GM18508 (cell line): ENCODE results near the gene GPC5.
"Not testable (repeated sequence)": the region's sequence is repeated elsewhere in the genome, so short reads cannot be mapped to it uniquely, and the experiment has no call there.

ENCODE experiments used
- ATAC-seq: cut with Tn5 transposase; IDR thresholded peaks from one replicate; pipeline ENCODE4 v1.9.1; 2021; ENCODE audit warnings: moderate number of reproducible peaks; ENCODE audit not compliant: insufficient read depth, unreplicated experiment

GPC5 gene

DNA sequence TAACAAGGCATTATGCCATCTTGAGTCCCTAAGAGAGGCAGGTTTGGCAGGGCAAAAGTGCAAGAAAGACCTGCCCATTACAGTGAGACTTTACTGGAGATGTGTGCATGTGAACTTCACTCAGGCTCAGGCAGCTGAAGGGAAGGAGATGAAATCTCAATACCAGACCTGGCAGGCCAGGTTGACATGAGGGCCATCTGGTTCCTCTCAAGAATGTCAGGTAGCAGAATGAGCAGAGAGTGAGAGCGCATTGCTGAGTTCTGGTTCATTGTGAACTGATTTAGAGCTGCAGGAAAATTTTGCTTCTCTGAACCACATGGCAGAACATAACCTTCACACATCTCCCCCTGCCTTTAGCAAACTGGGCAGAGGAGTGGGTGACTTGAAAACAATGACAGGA, 406.3 kb downstream of the GPC5 start:
- ATAC-seq = no peak

DNA sequence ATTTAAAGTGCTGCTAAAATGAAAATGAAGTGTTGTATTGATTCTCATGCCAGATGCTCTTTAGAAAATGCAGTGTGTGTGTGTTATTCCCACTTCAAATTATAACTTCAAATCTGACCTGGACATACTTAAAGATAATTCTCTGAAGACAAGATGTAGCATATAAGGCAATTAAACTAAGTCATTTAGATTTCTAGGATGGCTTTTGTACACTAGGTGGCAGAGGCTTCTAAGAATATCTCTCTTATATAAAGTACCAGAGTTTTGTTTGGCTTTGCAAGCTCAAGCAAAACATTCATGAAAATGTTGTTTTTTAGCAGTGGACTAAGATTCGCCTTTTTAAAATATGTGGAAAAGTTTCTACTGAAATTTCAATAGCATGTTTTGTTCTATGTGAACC, 407.2 kb downstream of the GPC5 start:
- no peak for ATAC-seq

DNA sequence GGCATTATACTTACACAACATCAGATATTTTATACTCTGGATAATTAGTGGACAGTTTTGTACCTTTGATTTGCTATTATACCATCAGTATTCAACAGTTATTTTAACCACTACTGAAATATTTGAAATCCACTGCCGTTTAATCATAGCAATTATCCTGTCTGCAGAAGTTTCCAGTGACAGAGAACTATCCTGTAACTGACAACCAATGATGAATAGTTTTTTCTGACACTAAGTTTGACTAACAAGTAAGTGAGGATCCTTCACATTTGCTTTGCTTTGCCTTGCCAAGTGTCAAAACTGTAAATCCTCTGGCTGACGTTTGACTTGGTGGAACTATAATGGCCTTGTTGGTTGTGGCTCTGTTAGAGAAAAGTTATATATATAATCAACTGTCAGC, 410.7 kb downstream of the GPC5 start:
- no peak for ATAC-seq

DNA sequence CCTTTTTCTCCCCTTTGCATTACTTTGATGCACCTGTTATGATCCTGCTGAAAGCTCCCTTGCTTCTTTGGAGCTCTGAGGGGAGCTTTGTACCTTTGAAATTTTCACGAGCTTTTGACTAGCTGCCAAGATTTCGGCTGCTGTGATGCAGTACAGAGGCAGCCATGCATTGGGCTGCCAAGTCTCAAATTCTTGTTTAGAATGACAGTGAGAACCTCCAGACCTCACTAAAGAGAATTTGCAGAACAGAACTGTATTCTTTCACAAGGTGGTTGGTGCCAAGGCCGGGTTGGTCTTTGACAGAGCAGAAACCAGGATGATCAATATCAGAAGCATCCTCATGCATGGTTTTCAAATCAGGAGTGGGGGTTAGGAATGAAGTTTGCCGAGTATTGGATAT, 414.8 kb downstream of the GPC5 start:
- no peak for ATAC-seq

DNA sequence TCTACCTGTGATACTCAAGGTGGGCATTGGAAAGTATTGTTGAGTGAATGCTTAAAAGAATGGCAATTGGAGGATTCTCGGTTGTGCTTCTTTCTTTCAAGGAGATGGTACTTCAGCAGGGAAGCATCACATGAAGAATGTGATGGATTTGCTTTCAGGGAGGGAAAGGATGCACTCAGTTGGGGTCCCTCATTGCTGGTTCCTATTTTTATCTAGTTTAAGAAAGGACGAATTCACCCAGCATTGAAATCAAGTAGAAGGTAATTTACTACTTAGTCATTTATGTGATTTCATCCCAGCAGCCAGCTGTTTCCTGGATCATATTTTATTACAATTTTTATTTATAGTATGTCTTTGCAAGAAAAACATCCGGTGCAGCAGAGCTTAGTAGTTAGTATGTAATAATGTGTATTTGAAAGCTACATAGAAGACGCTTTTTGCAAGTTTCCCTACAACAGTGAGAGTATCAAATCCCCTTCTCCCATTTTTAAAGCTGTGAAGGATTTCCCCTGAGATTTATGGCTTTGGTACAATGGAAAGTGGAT, 417.9 kb downstream of the GPC5 start:
- no peak for ATAC-seq

DNA sequence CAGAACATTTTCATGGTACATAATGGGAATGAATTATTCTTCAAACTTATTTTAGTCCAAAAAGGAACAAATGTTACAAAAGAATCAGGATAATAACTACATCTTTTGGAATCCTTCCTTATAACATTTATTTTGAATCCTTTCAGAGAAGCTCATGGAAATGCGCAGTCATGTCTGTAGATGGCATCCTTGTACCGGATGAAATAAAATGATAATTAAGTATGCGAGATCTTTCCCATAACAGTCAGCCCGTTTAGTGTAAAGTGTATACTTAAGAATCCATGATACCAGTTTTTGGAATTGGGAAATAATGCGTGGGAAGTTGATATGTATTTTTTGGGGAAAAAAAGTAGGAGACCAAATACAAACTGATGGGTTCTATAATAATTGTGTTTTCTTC, 418.8 kb downstream of the GPC5 start:
- no peak for ATAC-seq

DNA sequence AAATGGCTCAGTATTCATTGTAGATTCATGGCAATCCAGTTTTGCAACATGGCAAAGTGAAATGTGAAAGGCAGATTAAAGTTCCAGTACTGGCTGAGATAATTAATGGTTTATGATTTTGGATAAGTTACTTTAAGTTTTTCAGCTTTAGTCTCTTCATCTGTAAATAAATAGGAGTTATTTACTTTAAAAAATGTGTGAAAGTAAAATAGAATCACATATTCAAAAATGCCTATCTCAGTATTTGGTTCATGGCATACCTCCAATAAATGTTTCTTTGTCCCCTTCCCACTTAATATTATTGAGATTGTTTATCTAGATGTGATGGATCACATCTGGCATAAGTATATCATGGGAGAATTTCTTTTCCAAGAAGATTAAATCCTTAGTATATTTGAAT, 426.0 kb downstream of the GPC5 start:
- ATAC-seq = no peak

DNA sequence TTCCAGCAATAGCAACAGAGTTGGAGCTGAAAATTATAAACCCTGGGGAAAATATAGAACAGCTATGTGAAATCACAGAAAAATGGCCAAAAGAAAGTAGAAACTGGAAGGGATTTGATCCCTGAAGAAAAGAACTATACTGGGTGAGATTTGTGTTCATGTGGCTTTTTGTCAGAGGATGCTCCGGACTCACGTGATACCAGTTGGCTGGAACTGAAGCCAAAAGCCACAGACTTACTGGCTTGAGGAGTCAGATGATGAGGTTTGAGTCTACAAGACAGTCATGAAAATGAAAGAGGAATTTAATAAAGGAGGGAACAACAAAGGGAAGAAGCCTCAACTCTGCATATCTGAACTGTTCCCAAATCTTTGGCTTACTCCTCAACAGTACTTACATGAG, 427.1 kb downstream of the GPC5 start:
- ATAC-seq = no peak

DNA sequence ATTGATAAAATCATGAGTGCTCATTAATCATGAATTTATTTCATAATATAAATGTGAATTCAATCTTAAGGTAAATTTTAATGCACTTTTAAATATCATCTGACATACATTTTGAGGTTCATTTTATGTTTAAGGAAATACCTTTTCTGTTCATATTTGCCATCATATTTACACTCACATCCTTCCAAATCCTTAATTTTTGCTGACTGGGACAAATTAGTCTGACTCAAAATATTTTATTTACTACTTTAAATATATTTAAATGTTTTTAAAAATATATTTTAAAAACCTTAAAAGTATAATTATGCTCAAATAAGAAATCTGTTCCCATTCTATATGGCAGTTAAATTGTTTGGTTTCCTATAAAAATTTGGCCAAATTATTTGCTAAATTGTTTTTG, 438.1 kb downstream of the GPC5 start:
- ATAC-seq = no peak

DNA sequence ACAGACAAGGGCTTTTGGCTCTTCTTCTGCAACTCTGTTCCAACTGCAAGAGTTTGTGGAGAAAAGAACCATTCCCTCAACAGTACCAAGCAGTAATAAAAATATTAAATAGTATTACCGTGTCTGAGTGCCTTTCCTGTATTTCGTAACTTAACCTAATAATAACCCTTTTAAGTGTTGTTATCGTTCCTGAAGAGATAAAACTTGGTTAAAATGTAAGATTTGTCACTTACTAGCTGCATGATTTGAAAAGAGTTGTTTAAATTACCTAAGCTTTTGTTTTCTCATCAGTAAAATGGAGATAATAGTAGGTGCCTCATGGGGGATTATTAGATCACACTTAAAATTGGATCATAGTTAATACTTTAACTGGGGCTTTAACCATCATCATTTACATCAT, 447.2 kb downstream of the GPC5 start:
- ATAC-seq = no peak

DNA sequence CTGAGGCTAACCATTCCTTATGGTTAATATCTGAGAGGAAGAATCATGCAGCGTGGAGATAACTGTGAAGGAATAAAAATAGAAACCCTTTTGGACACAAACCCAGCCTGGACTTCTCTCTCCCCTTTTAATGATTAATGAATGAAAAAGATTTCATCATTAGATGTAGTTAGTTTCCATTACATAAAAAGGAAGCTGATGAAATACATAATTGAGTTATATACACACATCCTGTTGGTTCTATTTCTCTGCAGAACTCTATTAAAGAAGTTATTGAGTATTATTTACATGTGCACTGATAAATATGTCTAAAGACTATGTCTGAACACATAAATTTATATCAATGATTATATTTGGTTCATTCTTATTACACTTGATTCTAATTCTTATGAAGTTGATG, 465.3 kb downstream of the GPC5 start:
- ATAC-seq = no peak

DNA sequence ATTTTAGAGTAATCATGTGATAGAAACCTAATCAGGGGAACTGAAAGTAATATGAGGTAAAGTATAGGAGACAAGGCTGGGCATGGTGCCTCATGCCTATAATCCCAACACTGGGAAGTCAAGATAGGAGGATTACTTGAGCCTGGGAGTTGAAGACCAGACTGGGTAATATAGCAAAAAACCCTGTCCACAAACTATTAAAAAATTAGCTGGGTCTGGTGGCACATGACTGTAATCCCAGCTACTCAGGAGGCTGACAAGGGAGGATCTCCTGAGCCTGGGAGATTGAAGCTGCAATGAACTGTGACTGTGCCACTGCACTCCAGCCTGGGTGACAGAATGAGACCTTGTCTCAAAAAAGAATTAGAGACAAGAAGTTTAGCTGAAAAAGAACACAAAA, 469.9 kb downstream of the GPC5 start:
- ATAC-seq = no peak

DNA sequence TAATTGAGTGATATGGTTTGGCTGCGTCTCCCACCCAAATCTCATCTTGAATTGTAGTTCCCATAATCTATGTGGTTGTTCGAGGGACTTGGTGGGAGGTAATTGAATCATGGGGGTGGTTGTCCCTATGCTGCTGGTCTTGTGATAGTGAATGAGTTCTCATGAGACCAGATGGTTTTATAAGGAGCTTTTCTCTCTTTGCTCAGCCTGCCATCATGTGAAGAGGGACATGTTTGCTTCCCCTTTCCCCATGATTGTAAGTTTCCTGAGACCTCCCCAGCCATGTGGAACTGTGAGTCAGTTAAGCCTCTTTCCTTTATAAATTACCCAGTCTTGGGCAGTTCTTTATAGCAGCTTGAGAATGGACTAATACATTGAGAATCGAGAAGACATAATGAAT, 480.1 kb downstream of the GPC5 start:
- no peak for ATAC-seq

DNA sequence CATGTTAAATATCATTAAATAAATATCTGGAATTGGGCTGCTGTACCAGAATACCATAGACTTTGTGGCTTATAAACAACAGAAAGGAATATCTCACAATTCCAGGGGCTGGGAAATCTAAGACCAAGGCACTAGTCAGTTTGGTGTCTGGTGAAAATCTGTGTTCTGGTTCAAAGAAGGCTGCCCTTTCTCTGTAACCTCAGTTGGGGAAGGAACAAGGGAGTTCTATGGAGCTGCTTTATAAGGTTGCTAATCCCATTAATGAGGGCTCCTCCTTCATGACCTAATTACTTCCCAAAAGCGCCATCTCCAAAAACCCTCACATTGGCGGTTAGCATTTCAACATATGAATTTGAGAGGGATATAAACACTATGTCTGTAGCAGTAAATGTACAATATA, 480.9 kb downstream of the GPC5 start:
- no peak for ATAC-seq

DNA sequence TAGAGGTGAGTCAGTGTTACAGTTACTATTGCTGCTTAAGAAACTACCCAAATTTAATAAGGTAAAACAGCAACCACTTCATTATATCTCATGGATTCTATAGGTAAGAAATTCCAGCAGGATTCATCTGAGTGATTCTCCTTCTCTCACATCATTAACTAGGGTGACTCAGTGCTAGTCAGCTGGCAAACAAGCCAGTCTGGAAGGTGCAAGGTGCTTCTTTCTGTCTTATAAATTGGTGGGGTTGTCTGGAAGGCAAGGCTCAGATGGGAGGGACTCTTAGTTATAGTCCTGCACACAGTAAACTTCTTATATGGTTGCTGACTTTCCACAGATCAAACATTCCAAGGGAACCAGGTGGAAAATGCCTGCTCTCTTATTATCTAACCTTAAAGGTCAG, 484.5 kb downstream of the GPC5 start:
- no peak for ATAC-seq

DNA sequence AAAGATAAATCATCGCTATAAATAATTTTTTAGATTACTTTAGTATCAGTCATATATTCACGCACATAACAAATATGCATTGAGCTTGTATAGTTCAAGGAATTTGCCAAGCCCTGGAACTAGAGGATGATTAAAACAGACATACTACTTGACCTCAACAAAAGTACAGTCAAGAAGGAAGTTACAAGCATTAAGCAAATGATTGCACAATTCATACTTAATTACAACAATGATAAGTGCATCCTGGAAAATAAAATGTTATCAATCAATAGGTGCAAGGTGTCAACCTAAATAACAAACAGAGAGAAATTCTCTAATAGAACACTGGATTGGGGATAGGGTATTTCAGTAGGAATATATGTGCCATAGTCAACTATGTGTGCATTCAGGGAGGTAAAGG, 491.2 kb downstream of the GPC5 start:
- no peak for ATAC-seq

DNA sequence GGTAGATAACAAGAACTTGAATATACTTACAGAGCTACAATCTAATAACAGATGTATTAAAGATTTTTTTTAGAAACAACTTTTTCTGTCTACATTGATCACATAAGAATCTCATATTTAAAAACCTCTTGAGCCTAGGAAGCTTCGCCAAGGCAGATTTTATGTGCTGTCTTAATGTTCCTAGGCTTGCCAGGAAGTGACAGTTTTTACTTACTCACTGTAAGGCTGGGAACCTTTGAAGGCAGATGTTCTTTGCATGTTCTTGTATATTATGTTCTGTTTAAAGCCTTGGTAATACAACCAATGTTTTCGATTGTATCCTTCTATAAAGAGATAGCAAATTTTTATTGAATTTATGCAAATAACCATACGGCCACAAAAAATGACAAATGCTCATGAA, 492.7 kb downstream of the GPC5 start:
- no peak for ATAC-seq

DNA sequence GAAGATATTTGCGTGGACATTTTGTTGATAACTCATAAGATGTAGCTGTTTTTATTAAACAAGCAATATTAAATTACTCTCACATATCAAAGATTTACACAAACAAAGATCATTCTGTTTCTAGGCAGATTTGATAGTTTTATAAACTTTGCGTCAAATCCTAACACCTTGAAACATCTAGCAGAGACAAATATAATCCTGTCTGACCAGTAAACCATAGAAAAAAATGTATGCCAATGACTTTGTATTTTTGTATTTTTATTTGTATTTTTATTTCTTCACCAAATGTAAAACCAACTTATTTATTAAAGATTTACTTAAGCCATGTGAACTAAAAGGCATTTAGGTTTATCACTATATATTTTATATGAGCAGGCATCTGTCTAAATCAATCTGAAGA, 494.6 kb downstream of the GPC5 start:
- ATAC-seq = no peak

DNA sequence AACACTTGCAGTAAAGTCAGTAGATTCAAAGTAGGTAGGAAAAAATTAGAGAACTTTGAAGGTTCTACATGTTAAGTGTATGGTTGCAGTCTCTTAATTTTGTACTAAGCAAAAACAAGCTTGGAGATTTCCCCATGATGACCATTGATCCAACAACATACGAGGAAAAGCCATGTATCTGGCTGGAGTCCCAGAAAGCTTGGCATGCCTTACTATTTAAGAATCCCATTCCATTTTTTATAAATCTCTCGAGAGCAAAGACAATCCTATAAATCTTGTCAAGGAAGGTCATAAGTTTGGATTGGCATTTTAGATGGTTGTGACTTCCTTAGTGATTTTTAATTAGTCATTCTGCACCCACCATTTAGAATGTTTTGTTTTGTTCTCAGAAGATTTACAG, 495.9 kb downstream of the GPC5 start:
- no peak for ATAC-seq

DNA sequence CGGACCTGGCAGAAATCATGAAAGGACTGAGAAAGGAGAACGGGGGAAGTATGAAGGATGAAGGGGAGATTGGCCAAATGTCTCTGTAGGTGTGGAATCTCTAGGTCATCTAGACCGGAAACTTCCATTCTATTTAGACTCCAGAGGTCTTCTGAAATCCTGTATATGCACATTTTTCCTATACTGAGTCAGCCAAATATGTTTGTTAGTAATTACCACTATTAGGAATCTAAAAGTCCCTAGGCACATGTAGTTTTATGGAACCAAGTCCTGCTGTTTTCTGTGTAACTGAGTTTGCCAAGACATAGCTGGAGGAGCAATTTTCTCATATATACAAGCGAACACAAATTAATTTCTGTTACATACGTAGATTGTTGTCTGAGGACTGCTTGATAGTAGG, 498.1 kb downstream of the GPC5 start:
- ATAC-seq = no peak

DNA sequence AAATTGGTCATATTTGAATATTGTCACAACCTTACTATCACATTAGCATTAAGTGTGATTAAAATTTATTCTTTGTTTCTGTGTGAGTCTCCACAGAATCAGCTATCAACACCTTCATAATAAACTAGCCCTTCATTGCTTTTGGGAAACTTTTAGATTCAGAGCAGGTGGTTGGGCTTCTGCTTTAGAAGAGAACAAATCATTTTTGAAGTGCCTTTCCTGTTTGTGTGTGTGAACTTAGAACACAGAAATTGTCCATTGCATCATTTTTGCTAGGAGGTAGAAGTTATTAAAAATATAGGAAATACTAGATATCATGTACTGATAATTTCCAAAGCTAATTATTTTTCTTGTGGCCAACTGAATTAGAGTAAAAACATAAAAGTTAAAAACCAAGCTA, 500.6 kb downstream of the GPC5 start:
- not testable (repeated sequence) for ATAC-seq

DNA sequence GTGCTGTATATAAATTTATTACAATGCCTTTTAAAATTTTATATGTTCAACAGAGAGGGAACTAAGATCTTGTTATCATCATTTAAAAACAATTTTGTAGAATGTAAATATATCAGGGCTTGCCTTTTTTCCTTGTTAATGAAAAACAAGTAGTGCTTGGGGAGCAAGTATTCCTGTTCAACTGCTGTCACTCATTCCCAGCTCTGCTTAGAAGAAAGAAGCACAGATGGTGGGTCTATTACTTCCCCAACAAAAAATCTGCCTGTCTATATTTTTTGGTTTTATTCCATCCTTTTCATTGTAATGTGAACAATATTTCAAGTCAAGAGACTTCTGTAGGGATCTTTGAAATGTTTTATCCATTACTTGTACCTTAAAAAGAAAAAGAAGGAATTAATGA, 503.9 kb downstream of the GPC5 start:
- ATAC-seq = no peak

DNA sequence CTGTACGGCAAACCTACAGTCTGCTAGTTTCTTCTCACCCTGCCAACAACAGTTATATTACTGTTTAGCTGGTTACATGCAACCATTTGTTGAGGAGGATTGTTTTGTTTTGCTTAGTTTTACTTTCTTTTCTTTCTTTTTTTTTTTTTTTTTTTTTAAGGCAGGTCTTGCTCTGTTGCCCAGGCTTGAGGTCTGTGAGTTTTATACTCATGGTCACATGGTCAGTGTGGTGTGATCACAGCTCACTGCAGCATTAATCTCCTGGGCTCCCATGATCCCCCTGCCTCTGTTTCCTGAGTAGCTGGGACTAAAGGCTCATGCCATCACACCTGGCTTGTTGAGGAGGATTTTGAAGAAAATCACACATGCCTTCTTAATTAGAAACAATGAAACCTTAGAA, 505.6 kb downstream of the GPC5 start:
- no peak for ATAC-seq
